ENCODE measurements around the gene GLIS2. TPM values are rescaled to one million over a fixed set of nuclear protein-coding genes. Genes with fewer than 3 reads are reported as not detected.

The GLIS2 gene
- total and polyA plus RNA-seq, 10 donors, result 0.89 to 8.4 (median 3.3) TPM

DNA sequence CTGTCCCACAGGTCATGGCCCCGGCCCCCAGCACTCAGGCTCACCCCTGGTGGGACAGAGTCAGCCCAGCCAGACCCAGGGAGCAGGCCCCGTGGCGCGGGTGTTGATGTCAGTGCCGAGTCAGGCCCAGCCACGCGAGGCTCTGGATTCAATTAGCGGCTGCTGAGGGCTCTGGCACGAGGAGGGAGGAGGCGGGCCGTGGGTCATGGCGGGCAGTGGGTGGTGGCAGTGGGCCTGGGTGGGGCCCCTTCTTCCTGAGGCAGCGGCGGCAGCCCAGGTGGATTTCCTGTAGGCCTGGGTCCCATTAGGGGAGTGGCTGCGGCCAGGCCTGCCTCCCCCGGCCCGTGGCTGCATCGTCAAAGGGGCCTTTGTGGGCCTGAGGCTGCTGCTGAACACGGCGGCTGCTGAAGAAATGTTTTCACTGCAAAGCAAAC lies 68.7 kb downstream of the GLIS2 start:
- intact Hi-C loops (cut with DNase I; ENCODE audit: low total_unique reads), result no loop called here
- Histone ChIP-seq H3K27me3 (replicated peaks in 1 of 7) (no peaks in the 10 kb centered on the region), H3K4me3 (no peak overlapping the region), H3K36me3 (peaks cover 0 to 100% (median 89%) of the 10 kb centered on the region in 6 donors), H3K27ac (peak overlapping the region in 3 of 8 donors; percentile 24 to 69 (median 28)), H3K4me1 (peaks cover 0 to 83% (median 28%) of the 10 kb centered on the region in 6 donors), H3K9me3 (no peaks in the 10 kb centered on the region)
- 70 to 81% (median 71%) methylated on average over 8 to 20 of the region's 20 CpGs for WGBS, 5 donors
- TF ChIP-seq POLR2AphosphoS5 (IDR thresholded peaks at IDR 0.05), result no peak
- TF ChIP-seq, protein P1, sequence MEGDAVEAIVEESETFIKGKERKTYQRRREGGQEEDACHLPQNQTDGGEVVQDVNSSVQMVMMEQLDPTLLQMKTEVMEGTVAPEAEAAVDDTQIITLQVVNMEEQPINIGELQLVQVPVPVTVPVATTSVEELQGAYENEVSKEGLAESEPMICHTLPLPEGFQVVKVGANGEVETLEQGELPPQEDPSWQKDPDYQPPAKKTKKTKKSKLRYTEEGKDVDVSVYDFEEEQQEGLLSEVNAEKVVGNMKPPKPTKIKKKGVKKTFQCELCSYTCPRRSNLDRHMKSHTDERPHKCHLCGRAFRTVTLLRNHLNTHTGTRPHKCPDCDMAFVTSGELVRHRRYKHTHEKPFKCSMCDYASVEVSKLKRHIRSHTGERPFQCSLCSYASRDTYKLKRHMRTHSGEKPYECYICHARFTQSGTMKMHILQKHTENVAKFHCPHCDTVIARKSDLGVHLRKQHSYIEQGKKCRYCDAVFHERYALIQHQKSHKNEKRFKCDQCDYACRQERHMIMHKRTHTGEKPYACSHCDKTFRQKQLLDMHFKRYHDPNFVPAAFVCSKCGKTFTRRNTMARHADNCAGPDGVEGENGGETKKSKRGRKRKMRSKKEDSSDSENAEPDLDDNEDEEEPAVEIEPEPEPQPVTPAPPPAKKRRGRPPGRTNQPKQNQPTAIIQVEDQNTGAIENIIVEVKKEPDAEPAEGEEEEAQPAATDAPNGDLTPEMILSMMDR (IDR thresholded peaks at IDR 0.05 in 8 of 11, conservative IDR thresholded peaks at IDR 0.05 in 3 of 11), result no peak
- no peak for TF ChIP-seq POLR2A (IDR thresholded peaks at IDR 0.05)
- DNase-seq, result no peak

DNA sequence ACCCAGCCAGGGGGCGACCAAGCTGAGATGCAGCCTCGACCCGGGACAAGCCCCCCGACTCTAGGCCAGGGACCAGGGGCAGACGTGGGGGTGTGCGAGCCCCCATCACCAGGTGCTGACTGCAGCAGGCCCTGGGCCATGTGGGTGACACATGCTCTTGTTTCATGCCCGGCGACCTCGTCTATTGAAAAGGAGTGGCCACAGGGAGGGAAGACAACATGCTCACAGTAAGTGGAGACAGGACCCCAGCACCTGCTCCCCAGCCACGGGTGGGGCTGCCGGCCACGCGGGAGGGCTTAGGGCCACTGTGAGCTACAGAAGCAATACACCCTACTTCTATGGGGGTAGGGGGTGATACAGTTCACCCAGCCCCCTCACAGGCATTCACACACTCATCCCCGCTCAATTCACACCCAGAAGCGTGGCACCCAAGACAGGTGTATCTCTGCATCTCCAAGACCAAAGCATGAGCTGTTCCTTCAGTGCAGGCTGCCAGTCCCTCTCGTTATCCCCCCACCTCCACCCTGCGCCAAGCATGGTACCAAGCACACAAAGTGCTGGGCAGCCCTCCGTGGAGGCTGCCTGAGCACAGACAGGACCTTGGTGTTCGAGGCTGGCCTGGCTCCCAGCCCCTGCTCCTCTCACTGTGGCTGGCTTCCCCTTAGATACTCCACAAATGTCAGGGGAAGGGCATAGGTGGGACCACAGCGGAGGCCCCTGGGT lies 69.4 kb downstream of the GLIS2 start:
- Histone ChIP-seq H3K27me3 (replicated peaks in 1 of 7) (no peaks in the 10 kb centered on the region), H3K36me3 (peaks cover 4 to 100% (median 92%) of the 10 kb centered on the region in 6 donors), H3K4me3 (no peak overlapping the region), H3K4me1 (peaks cover 0 to 85% (median 33%) of the 10 kb centered on the region in 6 donors), H3K9me3 (no peaks in the 10 kb centered on the region), H3K27ac (peak overlapping the region in 5 of 8 donors; percentile 47 to 76 (median 65))
- peak in 1 of 3 donors; percentile 33 for TF ChIP-seq POLR2AphosphoS5 (IDR thresholded peaks at IDR 0.05)
- TF ChIP-seq POLR2A (IDR thresholded peaks at IDR 0.05), result no peak
- no peak for DNase-seq
- WGBS, 5 donors, result 86 to 94% (median 87%) methylated on average over 17 to 20 of the region's 20 CpGs
- intact Hi-C loops (cut with DNase I; ENCODE audit: low total_unique reads), result no loop called here

DNA sequence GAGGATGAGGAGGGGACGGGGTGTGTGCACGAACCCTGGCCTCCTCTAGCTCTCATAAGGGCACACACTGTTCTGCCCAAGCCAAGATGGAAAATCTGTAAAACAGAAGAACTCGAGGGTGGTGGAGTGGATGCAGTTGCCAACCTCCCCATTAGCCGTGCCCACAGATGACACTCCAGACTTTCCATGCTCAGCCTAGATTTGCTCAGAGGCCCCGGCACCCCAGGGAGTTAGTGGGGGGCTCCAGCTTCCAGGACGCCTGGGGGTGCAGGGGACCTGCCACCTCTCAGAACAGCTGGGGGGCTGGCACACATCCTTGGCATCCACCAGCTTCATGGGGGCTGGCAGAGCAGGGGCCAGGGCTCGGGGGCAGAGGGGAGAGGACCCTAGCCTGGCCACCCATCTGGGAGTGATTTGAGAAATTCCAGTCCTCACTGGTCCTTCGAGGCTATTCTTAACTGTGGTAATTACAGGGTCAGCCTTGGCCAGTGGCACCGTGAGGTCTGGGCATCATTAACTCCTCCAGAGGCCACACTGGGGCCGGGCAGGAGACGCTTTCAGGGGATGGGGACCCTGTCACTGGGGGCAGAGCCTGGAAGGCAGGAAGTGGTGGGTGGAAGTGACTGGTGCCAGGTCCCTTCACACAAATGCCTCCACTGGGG lies 70.1 kb downstream of the GLIS2 start:
- intact Hi-C loops (cut with DNase I; ENCODE audit: low total_unique reads), result no loop called here
- H3K9me3 ChIP-seq, result no peaks in the 10 kb centered on the region
- no peaks in the 10 kb centered on the region for H3K27me3 ChIP-seq (replicated peaks in 1 of 7)
- H3K4me3 ChIP-seq, result no peak overlapping the region
- TF ChIP-seq POLR2A (IDR thresholded peaks at IDR 0.05) (no peak), POLR2AphosphoS5 (IDR thresholded peaks at IDR 0.05) (no peak)
- TF ChIP-seq, protein P1 (IDR thresholded peaks at IDR 0.05 in 8 of 11, conservative IDR thresholded peaks at IDR 0.05 in 3 of 11), result no peak
- peaks cover 0 to 87% (median 33%) of the 10 kb centered on the region in 6 donors for H3K4me1 ChIP-seq
- peaks cover 4 to 100% (median 92%) of the 10 kb centered on the region in 6 donors for H3K36me3 ChIP-seq
- peak overlapping the region in 6 of 8 donors; percentile 41 to 76 (median 58) for H3K27ac ChIP-seq
- no peak for DNase-seq
- WGBS, 5 donors, result 79 to 92% (median 84%) methylated on average over 5 to 11 of the region's 11 CpGs

DNA sequence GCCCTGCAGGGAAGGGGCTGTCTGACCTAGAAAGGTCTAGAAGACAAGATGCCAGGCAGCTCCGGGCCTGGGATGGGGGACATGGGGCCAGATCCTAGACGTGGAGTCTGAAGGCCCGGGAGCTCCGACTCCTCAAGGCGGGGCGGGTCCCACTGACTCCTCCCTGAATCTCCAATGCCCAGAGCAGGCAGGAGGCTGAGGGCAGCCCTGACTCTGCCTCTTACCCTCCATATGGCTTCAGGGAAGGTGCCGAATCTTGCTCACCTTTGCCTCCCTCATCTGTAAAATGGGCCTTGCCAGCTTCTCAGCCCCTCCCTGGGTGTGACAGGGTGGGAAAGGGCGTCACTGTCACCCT lies 70.6 kb downstream of the GLIS2 start:
- Histone ChIP-seq H3K27ac (peak overlapping the region in 6 of 8 donors; percentile 41 to 76 (median 58)), H3K4me1 (peaks cover 0 to 90% (median 33%) of the 10 kb centered on the region in 6 donors), H3K4me3 (no peak overlapping the region), H3K27me3 (replicated peaks in 1 of 7) (no peaks in the 10 kb centered on the region), H3K9me3 (no peaks in the 10 kb centered on the region), H3K36me3 (peaks cover 4 to 100% (median 91%) of the 10 kb centered on the region in 6 donors)
- WGBS, 5 donors, result 53 to 89% (median 88%) methylated on average over 7 to 8 of the region's 8 CpGs
- intact Hi-C loops (cut with DNase I; ENCODE audit: low total_unique reads), result no loop called here
- no peak for DNase-seq
- no peak for TF ChIP-seq POLR2A (IDR thresholded peaks at IDR 0.05)
- TF ChIP-seq POLR2AphosphoS5 (IDR thresholded peaks at IDR 0.05), result peak in 1 of 3 donors; percentile 62
- TF ChIP-seq, protein P1 (IDR thresholded peaks at IDR 0.05 in 8 of 11, conservative IDR thresholded peaks at IDR 0.05 in 3 of 11), result no peak
